ENCODE data around the gene ZNF600.

DNA sequence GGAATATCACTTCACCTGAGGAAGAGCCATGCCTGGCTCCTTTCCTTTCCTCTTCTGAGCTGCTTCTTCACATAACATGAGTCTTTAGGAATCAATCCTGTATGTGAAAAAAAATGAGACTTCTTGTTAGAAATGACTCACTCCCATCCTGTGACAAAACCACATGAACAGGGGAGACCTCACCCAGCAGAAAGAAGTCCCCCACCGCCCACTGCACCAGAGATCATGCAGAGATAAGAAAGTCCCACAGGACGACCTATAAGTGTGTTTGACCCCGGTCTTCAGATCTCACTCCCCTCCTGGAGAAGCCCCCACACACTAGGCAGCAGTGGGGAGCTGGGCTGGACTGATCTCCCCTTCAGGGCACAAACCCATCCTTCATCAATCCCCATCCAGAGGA is 7.8 kb downstream of the ZNF600 start:
- no peak for TF ChIP-seq EZH2 (IDR thresholded peaks at IDR 0.05; ENCODE audit: insufficient read depth, low read length)
- TF ChIP-seq, protein P1, sequence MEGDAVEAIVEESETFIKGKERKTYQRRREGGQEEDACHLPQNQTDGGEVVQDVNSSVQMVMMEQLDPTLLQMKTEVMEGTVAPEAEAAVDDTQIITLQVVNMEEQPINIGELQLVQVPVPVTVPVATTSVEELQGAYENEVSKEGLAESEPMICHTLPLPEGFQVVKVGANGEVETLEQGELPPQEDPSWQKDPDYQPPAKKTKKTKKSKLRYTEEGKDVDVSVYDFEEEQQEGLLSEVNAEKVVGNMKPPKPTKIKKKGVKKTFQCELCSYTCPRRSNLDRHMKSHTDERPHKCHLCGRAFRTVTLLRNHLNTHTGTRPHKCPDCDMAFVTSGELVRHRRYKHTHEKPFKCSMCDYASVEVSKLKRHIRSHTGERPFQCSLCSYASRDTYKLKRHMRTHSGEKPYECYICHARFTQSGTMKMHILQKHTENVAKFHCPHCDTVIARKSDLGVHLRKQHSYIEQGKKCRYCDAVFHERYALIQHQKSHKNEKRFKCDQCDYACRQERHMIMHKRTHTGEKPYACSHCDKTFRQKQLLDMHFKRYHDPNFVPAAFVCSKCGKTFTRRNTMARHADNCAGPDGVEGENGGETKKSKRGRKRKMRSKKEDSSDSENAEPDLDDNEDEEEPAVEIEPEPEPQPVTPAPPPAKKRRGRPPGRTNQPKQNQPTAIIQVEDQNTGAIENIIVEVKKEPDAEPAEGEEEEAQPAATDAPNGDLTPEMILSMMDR (IDR thresholded peaks at IDR 0.05; ENCODE audit: insufficient read depth, low read depth, low read length): no peak

Measured in astrocyte (in vitro differentiated cells and primary cell).